RWPE1 (cell line): Measurements from ENCODE around the gene SDF2.

ENCODE experiments used
- CTCF ChIA-PET: fragments of 350-600 bp; sonication (Branson Sonifier 250); formaldehyde crosslinking; extraction: SDS; loops from one replicate; lab custom pipeline; 2021; lab: Yijun Ruan, JAX
- POLR2A ChIA-PET: fragments of 400-600 bp; formaldehyde crosslinking; extraction: SDS; loops from one replicate; lab custom pipeline; 2020; ENCODE audit warnings: antibody characterized with exemption; ENCODE audit not compliant: low non-redundant PET; lab: Yijun Ruan, JAX
- DNase-seq: peaks from one replicate; pipeline ENCODE4 v3.0.0; 2012; ENCODE audit warnings: low spot score
- H3K27ac ChIP-seq: fragments of 450-650 bp; 2 replicates; pipeline ENCODE4 v1.5.1; 2017
- CTCF ChIP-seq: fragments of 450-650 bp; conservative IDR thresholded peaks from 2 replicates; pipeline ENCODE4 v1.5.1; 2017; ENCODE audit warnings: low read depth, mild to moderate bottlenecking

Gene SDF2

DNA sequence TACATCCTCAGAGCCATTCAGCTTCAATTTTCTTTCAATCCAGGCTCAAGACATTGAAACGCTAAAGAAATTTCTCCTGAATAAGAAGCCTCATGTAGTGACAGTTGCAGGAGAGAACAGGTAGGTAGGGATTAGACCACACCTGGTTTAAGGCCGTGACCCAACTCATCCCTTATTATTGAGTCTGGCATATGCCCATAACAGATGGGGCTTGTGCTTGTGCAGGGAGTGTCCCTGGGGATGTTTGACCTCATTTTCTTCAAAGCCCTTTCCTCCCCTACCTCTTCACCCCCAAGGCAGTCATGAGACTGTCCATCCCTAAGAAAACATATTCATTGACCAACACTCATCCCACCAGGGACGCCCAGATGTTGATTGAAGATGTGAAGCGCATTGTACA lies 24.6 kb upstream of the SDF2 start:
- POLR2A ChIA-PET, result no interaction called here
- no peak for DNase-seq
- H3K27ac ChIP-seq, result no peak overlapping the region
- no peak for TF ChIP-seq CTCF
- CTCF ChIA-PET, result interaction anchor here (0.6 kb wide), 1 partner anchor 39 kb away, joined by 6 read pairs; no protein-coding TSS in a partner anchor

DNA sequence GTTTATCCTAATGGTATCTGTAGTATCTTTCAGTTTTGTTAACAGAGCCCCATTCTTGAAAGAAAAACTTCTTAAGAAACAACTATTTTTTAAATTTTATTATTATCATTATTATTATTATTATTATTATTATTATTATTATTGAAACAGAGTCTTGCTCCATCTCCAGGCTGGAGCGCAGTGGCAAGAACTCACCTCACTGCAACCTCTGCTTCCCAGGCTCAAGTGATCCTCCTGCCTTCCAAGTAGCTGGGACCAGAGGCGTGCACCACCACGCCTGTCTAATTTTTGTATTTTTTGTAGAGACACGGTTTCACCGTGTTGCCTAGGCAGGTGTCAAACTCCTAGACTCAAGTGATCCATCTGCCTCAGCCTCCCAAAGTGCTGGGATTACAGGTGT lies 23.7 kb upstream of the SDF2 start:
- TF ChIP-seq CTCF, result no peak
- no peak overlapping the region for H3K27ac ChIP-seq
- POLR2A ChIA-PET, result no interaction called here
- DNase-seq, result no peak
- CTCF ChIA-PET, result interaction anchor here (0.6 kb wide), 1 partner anchor 10 kb away, joined by 3 read pairs; no protein-coding TSS in a partner anchor

DNA sequence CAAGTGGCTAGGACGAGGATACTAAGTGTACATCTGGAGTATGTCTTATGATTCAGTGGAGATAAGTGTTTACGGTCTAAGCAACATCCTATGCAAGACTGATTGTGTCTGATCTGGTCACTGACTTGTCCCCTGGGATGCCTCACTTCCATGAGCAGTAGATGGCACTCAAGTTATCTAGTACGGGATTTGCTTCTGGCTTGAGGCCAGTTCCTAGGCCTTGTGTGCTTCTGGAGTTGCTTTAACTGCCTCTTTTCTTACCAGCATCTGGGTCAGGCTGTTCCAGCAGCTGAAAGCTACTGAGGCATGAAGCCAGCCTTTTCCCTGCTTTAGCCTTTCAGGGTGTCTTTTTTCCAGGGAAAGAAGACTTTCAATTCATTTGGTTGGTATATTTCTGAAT lies 23.3 kb upstream of the SDF2 start:
- no peak for TF ChIP-seq CTCF
- no peak for DNase-seq
- H3K27ac ChIP-seq, result no peak overlapping the region
- ChIA-PET POLR2A (no interaction called here), CTCF (interaction anchor here (0.6 kb wide), 1 partner anchor 10 kb away, joined by 3 read pairs; no protein-coding TSS in a partner anchor)

GRCh38 chr17:28682655-28683054 lies 20.9 kb upstream of the SDF2 start:
- no peak overlapping the region for H3K27ac ChIP-seq
- CTCF ChIA-PET, result interaction anchor here (0.6 kb wide), 1 partner anchor 61 kb away, joined by 3 read pairs; no protein-coding TSS in a partner anchor
- TF ChIP-seq CTCF, result no peak
- DNase-seq, result no peak
- POLR2A ChIA-PET, result no interaction called here

- no peak overlapping the region for H3K27ac ChIP-seq
- CTCF ChIA-PET, result interaction anchor here (0.9 to 1.8 kb wide), 3 partner anchors 13 to 32 kb away, joined by 3 to 5 read pairs (median 3); no protein-coding TSS in a partner anchor
- TF ChIP-seq CTCF, result 0 out of 2 replicates have a peak, but pooled peaks have one; percentile 23
- POLR2A ChIA-PET, result no interaction called here
- DNase-seq, result peak; percentile 49
Observed at GRCh38 chr17:28675980-28676379, 14.3 kb upstream of the SDF2 start.

- TF ChIP-seq CTCF, result no peak
- DNase-seq, result no peak
- CTCF ChIA-PET, result interaction anchor here (0.9 to 1.8 kb wide), 5 partner anchors 8 to 32 kb away, joined by 3 to 5 read pairs (median 3); no protein-coding TSS in a partner anchor
- no peak overlapping the region for H3K27ac ChIP-seq
- POLR2A ChIA-PET, result interaction anchor here (0.7 kb wide), 1 partner anchor 13 kb away, joined by 3 read pairs; no protein-coding TSS in a partner anchor
Observed at GRCh38 chr17:28675490-28675889, 13.8 kb upstream of the SDF2 start.
